Retinal pigment epithelial cell (primary cell): ENCODE results near the gene NFRKB.
"Not testable (repeated sequence)": the region's sequence is repeated elsewhere in the genome, so short reads cannot be mapped to it uniquely, and the experiment has no call there.

ENCODE experiments used
- DNase-seq: peaks from one replicate; pipeline ENCODE4 v3.0.0-alpha.2; 2010; ENCODE audit warnings: low read depth
- H3K4me3 ChIP-seq: 2 replicates; pipeline ENCODE4 v1.5.1; 2011; ENCODE audit warnings: mild to moderate bottlenecking, low read length, control low read depth, moderate library complexity
- TF ChIP-seq, protein P1 (sequence below): conservative IDR thresholded peaks from 2 replicates; pipeline ENCODE4 v1.5.1; 2011; ENCODE audit warnings: low read depth, low read length, control low read depth, inconsistent platforms

NFRKB gene

DNA sequence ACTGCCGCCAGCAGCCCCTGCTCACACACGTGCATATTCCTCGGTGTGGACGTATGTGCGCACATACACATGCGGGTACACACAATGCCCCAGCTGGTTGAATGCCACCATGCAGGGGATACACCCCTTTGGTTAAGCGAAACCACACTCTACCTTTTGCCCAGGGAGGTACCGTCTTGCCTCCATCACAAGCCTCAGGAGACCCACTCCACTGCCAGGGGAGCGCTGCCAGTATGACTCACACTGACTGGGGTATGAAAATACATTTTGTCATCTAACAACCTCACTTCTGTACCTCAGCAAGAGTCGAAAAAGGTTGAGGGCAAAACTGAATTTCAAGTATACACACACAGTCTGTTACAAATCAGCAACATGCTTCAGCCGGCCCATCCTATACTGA lies 40.3 kb downstream of the NFRKB start:
- no peak overlapping the region for H3K4me3 ChIP-seq
- TF ChIP-seq, protein P1, sequence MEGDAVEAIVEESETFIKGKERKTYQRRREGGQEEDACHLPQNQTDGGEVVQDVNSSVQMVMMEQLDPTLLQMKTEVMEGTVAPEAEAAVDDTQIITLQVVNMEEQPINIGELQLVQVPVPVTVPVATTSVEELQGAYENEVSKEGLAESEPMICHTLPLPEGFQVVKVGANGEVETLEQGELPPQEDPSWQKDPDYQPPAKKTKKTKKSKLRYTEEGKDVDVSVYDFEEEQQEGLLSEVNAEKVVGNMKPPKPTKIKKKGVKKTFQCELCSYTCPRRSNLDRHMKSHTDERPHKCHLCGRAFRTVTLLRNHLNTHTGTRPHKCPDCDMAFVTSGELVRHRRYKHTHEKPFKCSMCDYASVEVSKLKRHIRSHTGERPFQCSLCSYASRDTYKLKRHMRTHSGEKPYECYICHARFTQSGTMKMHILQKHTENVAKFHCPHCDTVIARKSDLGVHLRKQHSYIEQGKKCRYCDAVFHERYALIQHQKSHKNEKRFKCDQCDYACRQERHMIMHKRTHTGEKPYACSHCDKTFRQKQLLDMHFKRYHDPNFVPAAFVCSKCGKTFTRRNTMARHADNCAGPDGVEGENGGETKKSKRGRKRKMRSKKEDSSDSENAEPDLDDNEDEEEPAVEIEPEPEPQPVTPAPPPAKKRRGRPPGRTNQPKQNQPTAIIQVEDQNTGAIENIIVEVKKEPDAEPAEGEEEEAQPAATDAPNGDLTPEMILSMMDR: no peak
- DNase-seq: no peak

DNA sequence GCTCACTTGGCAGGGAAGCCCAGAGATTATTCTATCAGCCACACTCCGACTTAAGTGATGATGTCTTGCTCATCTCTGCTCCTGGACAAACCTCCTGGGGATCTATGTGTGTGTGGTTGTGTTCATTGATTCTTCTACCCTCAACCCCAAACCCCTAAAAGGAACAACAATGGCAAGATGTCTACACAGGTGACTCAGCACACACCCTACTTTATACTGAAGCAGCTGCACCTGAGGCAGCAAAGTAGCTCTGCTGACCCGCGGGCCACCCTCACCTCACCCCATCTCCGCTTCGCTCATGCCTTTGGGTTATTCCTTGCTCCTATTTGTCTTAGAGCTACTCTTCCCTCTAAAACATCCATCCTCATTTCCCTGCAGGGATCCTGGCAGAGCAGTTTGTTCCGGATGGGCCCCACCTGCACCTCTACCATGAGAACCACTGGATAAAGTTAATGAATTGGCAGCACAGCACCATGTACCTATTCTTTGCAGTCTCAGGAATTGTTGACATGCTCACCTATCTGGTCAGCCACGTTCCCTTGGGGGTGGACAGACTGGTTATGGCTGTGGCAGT lies 41.1 kb downstream of the NFRKB start:
- no peak overlapping the region for H3K4me3 ChIP-seq
- no peak for DNase-seq
- TF ChIP-seq, protein P1: no peak

DNA sequence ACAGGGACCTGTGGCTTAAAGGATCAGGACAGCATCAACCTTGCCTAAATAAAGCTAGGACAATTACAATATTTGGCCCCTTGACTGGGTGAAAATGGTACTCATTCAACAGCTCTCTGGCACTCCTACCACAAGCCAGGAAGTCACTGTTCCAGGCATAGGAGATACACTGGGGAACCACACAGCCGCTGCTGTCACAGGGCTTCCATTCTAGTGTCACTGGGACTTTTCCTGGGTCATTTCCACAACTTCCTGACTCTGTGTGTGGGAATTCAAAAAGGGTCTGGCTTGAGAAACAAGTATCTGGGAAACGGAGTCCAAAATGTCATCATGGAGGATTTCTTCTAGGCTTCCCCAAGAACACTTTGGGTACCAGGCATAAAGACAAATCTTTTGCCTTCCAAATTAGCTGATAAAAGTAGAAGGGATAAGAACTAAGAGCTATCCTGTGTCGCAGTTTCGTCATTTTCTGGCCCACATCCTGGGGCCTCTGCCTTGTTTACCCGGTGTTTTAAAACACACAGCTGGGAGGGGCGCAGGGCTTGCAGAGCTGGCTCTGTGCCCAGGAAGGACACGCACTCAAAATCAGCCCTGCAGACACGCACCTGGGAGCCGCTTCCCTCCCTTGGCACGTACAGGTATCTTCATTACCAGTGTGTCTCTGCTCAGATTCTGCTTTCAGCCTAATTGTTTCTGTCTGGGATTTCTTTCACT lies 41.7 kb downstream of the NFRKB start:
- TF ChIP-seq, protein P1: no peak
- H3K4me3 ChIP-seq: no peak overlapping the region
- no peak for DNase-seq

DNA sequence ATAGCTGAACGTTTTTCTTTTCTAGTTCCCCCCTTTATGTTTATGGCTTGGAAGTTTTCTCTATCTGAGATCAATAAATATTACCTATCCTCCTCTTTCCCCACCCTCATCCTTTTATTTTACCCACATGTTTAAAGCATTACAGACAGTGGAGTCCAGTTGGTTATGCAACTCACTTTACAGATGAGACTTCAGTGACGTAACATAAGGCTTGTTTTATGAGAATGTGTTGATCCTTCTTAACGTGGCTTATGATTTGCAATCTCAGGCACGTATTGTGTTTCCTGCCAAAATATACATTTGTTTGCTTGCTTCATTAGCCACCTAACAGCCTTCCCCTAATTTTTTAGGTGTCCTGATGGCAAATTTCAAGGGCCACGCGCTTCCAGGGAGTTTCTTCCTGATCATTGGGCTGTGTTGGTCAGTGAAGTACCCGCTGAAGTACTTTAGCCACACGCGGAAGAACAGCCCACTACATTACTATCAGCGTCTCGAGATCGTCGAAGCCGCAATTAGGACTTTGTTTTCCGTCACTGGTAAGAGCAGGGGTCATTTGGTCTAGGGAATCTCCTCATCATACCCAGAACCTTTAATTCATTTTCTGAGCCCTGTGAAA lies 43.1 kb downstream of the NFRKB start:
- no peak for DNase-seq
- TF ChIP-seq, protein P1: no peak
- H3K4me3 ChIP-seq: no peak overlapping the region

DNA sequence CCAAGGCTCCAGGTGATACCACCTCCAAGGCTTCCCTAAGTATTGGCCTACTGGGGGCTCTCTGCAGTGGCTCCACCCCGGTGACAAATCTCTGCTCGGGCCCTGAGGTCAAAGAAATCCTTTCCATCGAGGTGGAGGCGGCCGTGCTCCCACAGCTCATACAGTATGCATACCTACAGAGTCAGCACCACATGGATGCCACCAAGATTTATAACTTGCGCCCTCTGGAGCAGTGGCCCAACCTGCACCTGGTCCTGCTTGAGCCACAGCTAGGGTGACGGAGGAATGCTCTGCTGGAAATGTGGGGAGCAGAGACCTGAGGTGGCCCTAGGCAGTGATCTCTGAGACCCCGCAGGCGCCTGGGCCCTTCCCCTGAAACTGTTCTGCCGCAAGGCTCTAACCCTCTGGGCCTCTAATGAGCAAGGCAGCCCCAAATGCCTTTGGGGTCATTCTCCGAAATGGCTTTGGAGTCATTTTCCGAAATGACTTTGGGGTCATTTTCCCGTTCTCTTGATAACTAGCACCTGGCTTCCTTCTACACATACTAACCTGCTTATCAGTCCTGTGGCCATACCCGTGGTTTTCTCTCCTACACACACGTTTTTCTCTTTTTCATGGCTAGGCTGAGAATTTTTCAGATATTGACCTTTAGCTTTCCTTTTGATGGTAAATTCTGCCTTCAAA lies 45.8 kb downstream of the NFRKB start:
- no peak for DNase-seq
- TF ChIP-seq, protein P1: no peak
- H3K4me3 ChIP-seq: no peak overlapping the region

DNA sequence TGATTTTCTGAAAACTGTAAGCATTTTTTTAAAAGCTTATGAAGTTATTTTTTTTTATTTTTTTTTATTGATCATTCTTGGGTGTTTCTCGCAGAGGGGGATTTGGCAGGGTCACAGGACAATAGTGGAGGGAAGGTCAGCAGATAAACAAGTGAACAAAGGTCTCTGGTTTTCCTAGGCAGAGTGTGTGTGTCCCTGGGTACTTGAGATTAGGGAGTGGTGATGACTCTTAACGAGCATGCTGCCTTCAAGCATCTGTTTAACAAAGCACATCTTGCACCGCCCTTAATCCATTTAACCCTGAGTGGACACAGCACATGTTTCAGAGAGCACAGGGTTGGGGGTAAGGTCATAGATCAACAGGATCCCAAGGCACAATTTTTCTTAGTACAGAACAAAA lies 48.0 kb downstream of the NFRKB start:
- not testable (repeated sequence) for DNase-seq, H3K4me3 ChIP-seq

DNA sequence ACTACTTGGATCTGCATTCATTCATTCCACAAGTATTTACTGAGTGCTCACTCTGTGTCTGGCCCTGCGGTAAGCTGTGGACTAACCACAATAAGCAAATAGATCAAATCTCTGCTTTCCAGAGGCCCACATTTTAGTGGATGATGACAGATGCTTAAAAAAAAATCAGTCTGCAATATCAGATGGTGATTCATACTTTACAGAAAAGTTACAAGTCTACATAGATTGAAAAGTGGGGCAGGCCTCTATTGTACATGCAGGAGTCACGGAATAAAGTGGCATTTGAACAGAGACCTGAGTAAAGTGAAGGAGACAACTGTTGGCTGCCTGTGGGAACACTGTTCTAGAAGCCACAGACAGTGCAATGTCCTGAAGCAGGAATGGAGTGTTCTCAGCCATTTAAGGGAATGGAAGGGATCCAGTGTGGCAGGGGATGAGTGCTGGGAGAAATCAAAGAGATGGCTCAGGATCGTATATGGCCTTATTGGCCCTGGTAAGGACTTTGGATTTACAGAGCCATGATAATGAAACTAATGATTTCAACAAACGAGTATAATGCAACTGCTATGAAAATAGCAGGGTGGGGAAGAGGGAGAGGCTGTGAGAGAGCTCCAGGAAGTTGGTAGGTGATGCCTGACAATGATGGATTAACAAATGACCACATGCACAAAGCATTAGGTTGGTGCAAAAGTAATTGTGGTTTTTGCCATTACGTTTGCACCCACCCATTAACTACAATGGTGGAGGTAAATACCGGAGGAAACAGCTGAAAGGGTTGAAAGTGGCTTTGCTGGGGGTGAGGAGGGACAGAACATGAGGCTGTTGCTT lies 48.7 kb downstream of the NFRKB start:
- peak; percentile 73 for DNase-seq
- no peak overlapping the region for H3K4me3 ChIP-seq
- TF ChIP-seq, protein P1: no peak
